ENCODE measurements around the gene PURA. TPM values are rescaled to one million over a fixed set of nuclear protein-coding genes. Genes with fewer than 3 reads are reported as not detected.

The PURA gene
- total and polyA plus RNA-seq, 2 experiments from 2014 or later = 7.0 to 9.0 TPM

- DNase-seq (ENCODE audit: low read depth in 1 of 2, low spot score in 1 of 2) = peak; percentile 97 to 98
- Histone ChIP-seq H3K4me1 (ENCODE audit: low read depth) (peaks cover 4% of the 10 kb centered on the region), H3K36me3 (no peaks in the 10 kb centered on the region), H3K4me3 (peak within 1 kb of the TSS; percentile 84), H3K27ac (peak within 1 kb of the TSS; percentile 94), H3K27me3 (no peaks in the 10 kb centered on the region), H3K9me3 (ENCODE audit: low read depth) (no peaks in the 10 kb centered on the region)
- TF ChIP-seq CTCF (IDR thresholded peaks at IDR 0.05; ENCODE audit: low read depth, low read length) = no peak
These were observed 60.8 kb downstream of the PURA start, which contains the start of gene CYSTM1 for GRCh38 chr5:140174465-140175366. TSS of gene CYSTM1 (plus strand) at chr5:140175188. CDS start at chr5:140194466, 19,278 bp downstream.

Other genes with a start within 250 kb of the PURA start
- 16.5 and 20.7 TPM in 2 replicates for gene NRG2, start 70.8 kb upstream of the PURA start, total RNA-seq
- gene NRG2, start 70.8 kb upstream of the PURA start, polyA plus RNA-seq = 13.5 and 14.5 TPM in 2 replicates
- gene IGIP, start 11.8 kb downstream of the PURA start, total RNA-seq = 1.5 and 4.8 TPM in 2 replicates
- 0.51 and 1.4 TPM in 2 replicates for gene IGIP, start 11.8 kb downstream of the PURA start, polyA plus RNA-seq
- gene CYSTM1, start 61.1 kb downstream of the PURA start, total RNA-seq = 31.8 and 53.1 TPM in 2 replicates
- 72.4 and 83.7 TPM in 2 replicates for gene CYSTM1, start 61.1 kb downstream of the PURA start, polyA plus RNA-seq
- gene PFDN1, start 189.0 kb downstream of the PURA start, total RNA-seq = 129 and 195 TPM in 2 replicates
- 113 and 139 TPM in 2 replicates for gene PFDN1, start 189.0 kb downstream of the PURA start, polyA plus RNA-seq
- gene HBEGF, start 232.5 kb downstream of the PURA start, total RNA-seq = 4.9 TPM in 2 replicates
- 3.7 and 5.1 TPM in 2 replicates for gene HBEGF, start 232.5 kb downstream of the PURA start, polyA plus RNA-seq
- gene SLC4A9, start 246.1 kb downstream of the PURA start, total RNA-seq = not detected in 2 replicates
- 0.06 TPM in 1 of 2 replicates, not detected in the other for gene SLC4A9, start 246.1 kb downstream of the PURA start, polyA plus RNA-seq

Measured in cardiac muscle cell (in vitro differentiated cells and primary cell).